HFF-Myc (cell line): Measurements from ENCODE around the gene MED15.

Experiments used
- DNase-seq: peaks from one replicate; pipeline ENCODE4 v3.0.0-alpha.2; 2011; ENCODE audit warnings: low read depth; ENCODE audit errors: extremely low read depth
- H3K4me3 ChIP-seq: replicated peaks from 2 replicates; pipeline ENCODE4 v1.5.1; 2011; ENCODE audit warnings: low read depth, mild to moderate bottlenecking, control low read depth, low read length
- CTCF ChIP-seq: IDR thresholded peaks from 2 replicates; pipeline ENCODE4 v1.5.1; 2012; ENCODE audit warnings: mild to moderate bottlenecking, low read depth, low read length, control low read depth; ENCODE audit errors: missing control alignments

Gene MED15

GRCh38 chr22:20586403-20586745, 79.0 kb downstream of the MED15 start:
- DNase-seq = no peak
- no peak for TF ChIP-seq CTCF
- no peak overlapping the region for H3K4me3 ChIP-seq

GRCh38 chr22:20587206-20587958, 80.0 kb downstream of the MED15 start:
- TF ChIP-seq CTCF = no peak
- no peak overlapping the region for H3K4me3 ChIP-seq
- DNase-seq = no peak

GRCh38 chr22:20588092-20588842, 80.9 kb downstream of the MED15 start:
- DNase-seq = no peak
- no peak for TF ChIP-seq CTCF
- no peak overlapping the region for H3K4me3 ChIP-seq

- DNase-seq = no peak
- no peak overlapping the region for H3K4me3 ChIP-seq
- TF ChIP-seq CTCF = no peak
Measured at GRCh38 chr22:20588843-20589581, 81.6 kb downstream of the MED15 start.

- H3K4me3 ChIP-seq = no peak overlapping the region
- no peak for DNase-seq
- no peak for TF ChIP-seq CTCF
Measured at GRCh38 chr22:20589614-20590476, 82.4 kb downstream of the MED15 start.
